CD4-positive, alpha-beta T cell treated with Interleukin-17A for 1 hour (primary cell): ENCODE measurements around the gene SCAMP4.
"Not testable (repeated sequence)": the region's sequence is repeated elsewhere in the genome, so short reads cannot be mapped to it uniquely, and the experiment has no call there.

Experiments used
- DNase-seq: peaks from one replicate; pipeline ENCODE4 v3.0.0-alpha.2; 2020

Gene SCAMP4

GRCh38 chr19:1867349-1867724 lies 37.9 kb upstream of the SCAMP4 start:
- no peak for DNase-seq

GRCh38 chr19:1868971-1869370 lies 36.2 kb upstream of the SCAMP4 start:
- DNase-seq, result no peak

- no peak for DNase-seq
Measured at GRCh38 chr19:1871140-1871597, 34.0 kb upstream of the SCAMP4 start.

GRCh38 chr19:1871630-1872029 lies 33.6 kb upstream of the SCAMP4 start:
- DNase-seq, result no peak

DNA sequence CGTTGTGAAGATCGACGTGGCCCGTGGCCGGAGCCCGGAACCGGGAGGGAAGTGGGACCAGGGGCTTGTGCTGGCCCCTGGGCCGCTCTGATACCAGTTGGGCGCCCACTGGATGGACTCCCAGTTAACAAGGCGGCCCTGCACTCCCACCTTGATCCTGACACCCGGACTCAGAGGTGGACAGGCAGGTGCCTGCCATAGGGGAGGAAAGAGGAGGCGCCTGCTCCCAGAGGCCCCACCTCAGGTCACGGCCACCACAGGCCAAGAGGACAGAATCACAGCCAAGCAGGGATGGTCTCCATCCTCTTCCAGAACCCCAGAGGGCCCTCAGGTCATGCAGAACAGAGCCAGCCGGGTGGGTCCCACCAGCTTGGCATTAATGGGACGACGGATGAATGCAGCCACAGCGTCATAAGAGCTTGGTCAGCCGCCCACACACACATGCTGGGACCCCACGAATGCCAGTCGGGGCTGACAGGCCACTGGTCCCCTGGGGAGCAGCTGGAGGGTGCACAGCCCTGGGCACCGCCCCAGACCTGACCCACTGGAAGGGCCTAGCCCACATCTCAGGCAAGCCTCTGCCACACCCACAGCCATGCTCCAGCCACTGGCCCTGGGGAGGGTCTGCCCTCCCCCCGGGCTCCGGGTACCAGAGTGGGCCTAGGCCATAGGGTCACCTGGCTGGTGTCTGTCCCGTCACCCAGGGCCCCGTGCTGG lies 32.2 kb upstream of the SCAMP4 start:
- no peak for DNase-seq

DNA sequence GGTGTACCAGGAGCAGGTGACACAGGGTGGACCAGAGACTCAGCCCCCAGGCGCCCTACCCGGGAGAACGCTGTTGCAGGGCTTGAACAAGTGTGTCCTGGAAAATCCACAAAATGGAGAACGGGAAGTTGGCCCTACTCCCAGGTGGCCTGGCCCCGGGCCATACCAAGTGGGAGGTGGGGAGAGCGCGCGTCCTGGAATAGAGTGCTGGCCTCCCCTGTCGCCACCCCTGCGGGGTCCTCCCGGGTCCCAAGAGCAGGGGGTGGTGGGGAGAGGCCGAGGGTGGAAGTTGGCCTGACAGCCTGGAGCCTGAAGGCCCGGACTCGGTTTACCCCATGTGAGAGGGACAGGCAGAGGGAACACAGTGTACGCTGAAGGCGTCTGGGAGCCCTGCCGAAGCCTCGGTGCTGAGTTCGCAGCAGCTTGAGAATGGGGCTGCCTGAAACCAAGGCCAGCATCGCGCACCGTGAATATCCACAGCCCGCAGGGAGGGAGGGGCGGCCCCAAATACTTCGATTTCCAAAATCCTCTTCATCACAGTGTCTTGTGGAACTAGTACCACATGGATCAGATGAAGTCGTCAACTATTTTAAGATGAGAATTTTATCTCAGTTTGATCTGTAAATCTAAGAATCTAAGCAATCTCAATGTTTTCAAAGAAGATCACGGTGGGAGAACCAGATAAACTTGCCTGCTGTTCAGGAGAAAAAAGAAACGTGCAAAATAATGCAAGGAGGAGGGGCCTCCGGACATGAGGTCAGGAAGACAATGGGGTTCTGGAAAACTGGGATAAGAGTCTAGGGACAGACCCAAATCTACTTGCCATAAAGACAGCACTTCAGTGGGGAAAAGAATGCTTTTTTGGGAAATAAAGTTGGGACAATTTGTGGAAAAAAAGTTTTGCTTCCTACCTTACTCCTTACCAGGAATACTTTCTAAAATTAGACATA lies 31.4 kb upstream of the SCAMP4 start:
- DNase-seq, result no peak

- DNase-seq, result peak; percentile 62
Measured at GRCh38 chr19:1874554-1875185, 30.5 kb upstream of the SCAMP4 start.

GRCh38 chr19:1875265-1875645 lies 29.9 kb upstream of the SCAMP4 start:
- not testable (repeated sequence) for DNase-seq

DNA sequence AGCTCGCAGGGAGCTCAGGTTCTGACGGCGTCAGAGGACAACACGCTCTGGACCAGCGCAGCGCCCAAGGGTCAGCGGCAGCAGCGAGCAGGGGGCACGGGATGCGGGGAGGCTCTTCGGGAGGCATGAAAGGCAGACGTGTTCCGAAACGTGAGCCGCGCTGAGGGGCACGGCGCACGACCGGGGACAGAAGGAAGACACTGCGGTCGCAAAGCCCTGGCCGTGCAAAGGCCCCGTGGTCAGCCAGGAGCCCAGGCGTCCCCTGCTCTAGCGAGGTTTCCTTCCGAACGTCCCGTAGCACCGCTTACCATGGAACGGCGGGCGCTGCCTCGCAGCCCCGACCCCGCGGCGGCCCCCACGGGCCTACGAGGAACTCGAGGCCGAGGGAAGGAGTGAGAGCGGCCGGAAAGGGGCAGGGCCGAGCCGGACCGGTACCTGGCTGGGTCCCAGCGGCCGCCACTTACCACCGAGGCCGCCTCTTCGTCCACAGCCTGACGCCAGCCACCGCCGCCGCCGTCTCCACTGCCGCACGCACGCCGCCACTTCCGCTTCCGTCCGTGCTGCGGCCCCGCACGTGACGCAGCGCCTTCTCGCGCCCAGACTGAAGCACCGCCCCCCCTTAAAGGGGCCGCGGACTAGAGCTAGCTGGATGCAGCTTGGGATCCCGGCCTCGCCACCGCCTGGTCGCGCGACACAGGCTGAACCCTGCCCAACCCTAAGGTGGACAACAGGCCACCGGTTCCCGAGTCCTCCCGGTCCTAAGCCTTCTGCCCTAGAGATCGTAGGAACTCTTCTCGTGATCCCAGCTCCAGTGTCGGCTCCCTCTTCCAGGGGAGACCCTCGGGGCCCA lies 29.3 kb upstream of the SCAMP4 start:
- DNase-seq, result peak; percentile 86

GRCh38 chr19:1876496-1877279 lies 28.5 kb upstream of the SCAMP4 start:
- not testable (repeated sequence) for DNase-seq

- DNase-seq, result not testable (repeated sequence)
Measured at GRCh38 chr19:1877280-1877660, 27.9 kb upstream of the SCAMP4 start.

- not testable (repeated sequence) for DNase-seq
Measured at GRCh38 chr19:1878583-1878982, 26.6 kb upstream of the SCAMP4 start.

DNA sequence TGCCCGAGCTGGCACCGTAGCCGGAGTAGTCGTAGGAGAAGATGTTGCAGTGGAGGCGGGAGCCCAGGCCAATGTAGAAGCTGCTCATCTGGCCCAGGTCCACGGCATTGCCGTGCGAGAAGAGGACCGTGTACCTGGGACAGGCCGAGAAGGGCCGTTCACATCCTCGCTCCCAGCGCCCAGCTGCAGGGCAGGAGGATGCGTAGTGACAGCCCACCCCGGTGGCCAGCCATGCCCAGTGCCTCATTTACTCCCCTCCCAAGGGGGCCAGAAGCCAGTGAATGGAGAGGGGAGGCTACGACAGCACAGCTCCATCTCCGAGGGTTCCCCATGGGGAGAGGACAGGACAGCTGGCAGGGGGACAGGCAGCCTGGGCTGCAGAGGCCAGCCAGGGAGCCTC lies 25.2 kb upstream of the SCAMP4 start:
- DNase-seq, result not testable (repeated sequence)

DNA sequence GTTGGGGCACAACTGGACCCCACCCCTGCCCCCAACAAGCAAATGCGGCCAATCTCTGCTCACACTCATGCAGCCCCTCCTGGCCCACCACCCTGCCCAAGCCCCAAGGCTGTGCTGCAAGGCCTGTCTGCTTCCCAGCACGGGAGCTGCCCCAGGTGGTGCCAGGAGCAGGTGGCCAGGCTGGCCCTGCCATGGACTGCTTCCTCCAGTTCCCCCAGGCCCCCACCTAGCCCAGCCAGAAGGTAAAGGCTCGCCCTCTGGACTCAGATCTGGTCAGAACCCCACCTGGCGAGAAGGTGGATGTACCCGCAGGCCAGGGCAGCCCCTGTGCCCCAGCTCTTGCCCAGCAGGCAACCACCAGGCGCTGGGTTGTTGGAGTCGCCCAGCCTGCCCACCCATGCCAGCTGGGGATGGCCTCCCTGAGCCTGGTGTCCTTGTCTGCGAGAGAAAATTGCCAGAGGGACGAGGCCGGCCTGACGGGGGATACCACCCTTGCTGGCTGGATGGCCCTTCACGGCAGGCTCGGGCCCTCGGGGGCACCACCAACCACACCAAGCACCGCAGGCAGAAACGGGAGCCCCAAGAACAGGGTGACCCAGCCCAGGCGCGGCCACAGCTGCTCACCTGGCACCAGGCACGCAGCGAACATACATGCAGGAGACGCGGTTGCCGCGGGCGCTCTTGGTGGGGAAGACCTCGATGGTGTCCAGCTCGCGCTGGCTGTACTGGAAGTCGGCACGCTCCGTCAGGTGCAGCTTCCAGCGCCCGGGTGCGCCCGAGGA lies 24.4 kb upstream of the SCAMP4 start:
- no peak for DNase-seq

DNA sequence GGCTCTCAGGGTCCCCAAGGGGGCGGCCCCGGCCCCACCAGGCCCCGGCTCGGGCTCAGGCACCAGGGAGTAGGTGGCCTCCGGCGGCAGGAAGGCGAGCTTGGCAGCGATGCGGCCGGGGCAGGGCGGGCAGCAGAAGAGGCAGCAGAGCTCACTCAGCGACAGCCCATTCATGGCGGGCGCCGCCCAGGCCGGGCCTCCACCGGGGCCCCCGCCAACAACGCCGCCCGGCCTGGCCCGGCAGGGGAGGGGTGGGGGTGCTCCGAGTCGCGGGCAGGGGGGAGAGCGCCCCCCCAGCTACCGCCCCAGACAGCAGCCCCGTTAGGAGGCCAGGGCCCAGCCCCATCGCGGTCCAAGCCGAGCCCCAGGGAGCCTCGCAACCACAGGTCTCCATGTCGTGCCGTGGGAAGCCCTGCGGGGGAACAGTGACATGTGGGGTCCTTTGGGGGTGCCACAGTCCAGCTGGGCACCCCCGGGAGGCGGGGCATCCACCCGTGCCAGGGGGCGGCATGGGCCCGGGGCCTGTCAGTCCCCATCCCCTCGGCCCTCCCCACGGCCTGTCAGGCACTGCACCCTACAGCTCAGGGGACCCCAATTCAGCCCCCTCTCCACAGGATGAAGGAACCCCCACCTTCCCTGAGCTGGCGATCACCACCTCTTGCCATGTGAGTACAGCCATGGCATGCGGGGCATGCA lies 23.7 kb upstream of the SCAMP4 start:
- not testable (repeated sequence) for DNase-seq

- DNase-seq, result peak; percentile 91
Measured at GRCh38 chr19:1882089-1882785, 23.0 kb upstream of the SCAMP4 start.

DNA sequence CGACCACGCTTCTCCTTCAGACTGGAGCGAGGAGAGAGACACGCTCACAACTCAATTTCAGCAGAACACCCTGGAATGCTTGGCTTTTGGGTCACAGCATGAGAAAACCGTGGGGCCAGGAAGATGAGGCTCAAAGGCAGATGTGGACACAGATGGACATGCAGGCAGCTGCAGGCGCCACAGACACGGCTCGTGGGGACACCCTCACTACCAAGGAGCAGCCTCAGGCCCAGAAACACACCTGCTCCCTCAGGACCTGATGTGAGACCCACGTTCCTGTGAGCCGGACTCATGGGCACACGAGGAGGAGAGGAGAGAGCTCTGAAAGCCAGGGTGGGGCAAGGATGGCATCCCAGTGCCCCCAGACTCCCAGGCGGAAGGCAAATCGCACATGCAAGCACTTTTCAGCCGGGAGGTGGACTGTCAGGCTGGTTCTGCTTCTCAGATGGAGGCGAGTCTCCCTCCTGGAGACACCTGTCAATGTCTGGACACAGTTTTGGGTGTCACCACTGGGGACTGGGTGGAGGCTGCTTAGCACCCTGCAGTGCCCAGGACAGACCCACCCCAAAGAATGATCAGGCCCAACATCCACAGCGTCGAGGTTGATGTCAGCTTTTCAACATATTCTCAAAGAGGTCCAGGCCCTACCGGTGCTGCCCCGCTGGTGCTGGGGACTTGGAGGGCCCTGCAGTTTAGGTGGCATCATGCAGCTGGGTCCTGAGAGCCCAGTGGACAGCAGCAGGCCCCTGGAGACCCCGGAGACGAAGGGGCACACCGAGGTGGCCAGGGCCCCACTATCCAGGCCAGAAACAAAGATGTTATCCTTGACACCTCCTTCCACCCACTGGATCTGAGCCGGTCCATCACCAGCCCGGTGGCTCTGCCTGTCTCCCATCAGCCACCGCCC lies 22.2 kb upstream of the SCAMP4 start:
- DNase-seq, result no peak

GRCh38 chr19:1883784-1884183 lies 21.4 kb upstream of the SCAMP4 start:
- DNase-seq, result peak; percentile 47
